GM21360 (cell line): ENCODE data around the gene NFIL3.
"Not testable (repeated sequence)": the region's sequence is repeated elsewhere in the genome, so short reads cannot be mapped to it uniquely, and the experiment has no call there.

Experiments
- ATAC-seq: cut with Tn5 transposase; IDR thresholded peaks from one replicate; pipeline ENCODE4 v1.9.1; 2021; ENCODE audit warnings: mild to moderate bottlenecking, moderate library complexity; ENCODE audit not compliant: unreplicated experiment

The NFIL3 gene

GRCh38 chr9:91398926-91399325 is 24.7 kb downstream of the NFIL3 start:
- no peak for ATAC-seq

GRCh38 chr9:91395553-91396471 is 27.8 kb downstream of the NFIL3 start:
- ATAC-seq = no peak

GRCh38 chr9:91395106-91395552 is 28.5 kb downstream of the NFIL3 start:
- ATAC-seq = no peak

- ATAC-seq = no peak
These were observed 29.8 kb downstream of the NFIL3 start for GRCh38 chr9:91393826-91394225.

- ATAC-seq = no peak
These were observed 31.2 kb downstream of the NFIL3 start for GRCh38 chr9:91392435-91392834.

- ATAC-seq = no peak
These were observed 31.8 kb downstream of the NFIL3 start for GRCh38 chr9:91391818-91392217.

- no peak for ATAC-seq
These were observed 32.2 kb downstream of the NFIL3 start for GRCh38 chr9:91391412-91391811.

GRCh38 chr9:91389686-91390085 is 33.9 kb downstream of the NFIL3 start:
- not testable (repeated sequence) for ATAC-seq

GRCh38 chr9:91386765-91387164 is 36.9 kb downstream of the NFIL3 start:
- no peak for ATAC-seq

- no peak for ATAC-seq
These were observed 38.7 kb downstream of the NFIL3 start for GRCh38 chr9:91384954-91385353.

- ATAC-seq = no peak
These were observed 40.1 kb downstream of the NFIL3 start for GRCh38 chr9:91383577-91383976.

- ATAC-seq = no peak
These were observed 41.3 kb downstream of the NFIL3 start for GRCh38 chr9:91382298-91382697.

GRCh38 chr9:91379426-91379825 is 44.2 kb downstream of the NFIL3 start:
- ATAC-seq = no peak

GRCh38 chr9:91378695-91379127 is 44.9 kb downstream of the NFIL3 start:
- no peak for ATAC-seq

- not testable (repeated sequence) for ATAC-seq
These were observed 45.6 kb downstream of the NFIL3 start for GRCh38 chr9:91378054-91378453.

- no peak for ATAC-seq
These were observed 47.4 kb downstream of the NFIL3 start for GRCh38 chr9:91376239-91376638.

GRCh38 chr9:91374939-91375338 is 48.7 kb downstream of the NFIL3 start:
- ATAC-seq = no peak

- no peak for ATAC-seq
These were observed 51.7 kb downstream of the NFIL3 start for GRCh38 chr9:91371894-91372293.

GRCh38 chr9:91370006-91370405 is 53.6 kb downstream of the NFIL3 start:
- ATAC-seq = not testable (repeated sequence)

GRCh38 chr9:91364702-91365101 is 58.9 kb downstream of the NFIL3 start:
- ATAC-seq = no peak

GRCh38 chr9:91364005-91364404 is 59.6 kb downstream of the NFIL3 start:
- no peak for ATAC-seq

GRCh38 chr9:91362051-91362611 is 61.5 kb downstream of the NFIL3 start:
- ATAC-seq = no peak
